SK-N-SH (cell line): ENCODE results near the gene SLC40A1. TPM values are rescaled to one million over a fixed set of nuclear protein-coding genes. Genes with fewer than 3 reads are reported as not detected.

Experiments used
- CTCF ChIA-PET: fragments of 300-600, 350-600 bp; formaldehyde crosslinking; extraction: SDS; loops from one replicate; lab custom pipeline; 2021; lab: Yijun Ruan, JAX
- POLR2A ChIA-PET: fragments of 350-600 bp; sonication (Branson Sonifier 250); formaldehyde crosslinking; extraction: SDS; loops from one replicate; lab custom pipeline; 2020; ENCODE audit warnings: antibody characterized with exemption, inconsistent platforms; lab: Yijun Ruan, JAX
- DNase-seq: peaks from one replicate; pipeline ENCODE4 v3.0.0; 2012
- H2AFZ ChIP-seq: fragments of 200-600 bp; sonication (generic); 2 replicates; pipeline ENCODE4 v1.8.1; 2016; ENCODE audit warnings: antibody characterized with exemption, mild to moderate bottlenecking, low read depth
- H3F3A ChIP-seq: fragments of 200-600 bp; sonication (generic); replicated peaks from 2 replicates; pipeline ENCODE3; 2016; ENCODE audit warnings: antibody characterized with exemption, mild to moderate bottlenecking; ENCODE audit not compliant: insufficient read depth
- H3K27ac ChIP-seq, 2 experiments: fragments of 200-500 bp in 1 of 2; fragments of 200-600 bp in 1 of 2; sonication (Bioruptor generic) in 1 of 2; sonication (generic), shearing (Covaris generic) in 1 of 2; 2 replicates each; pipeline versions ENCODE4 v1.5.1 to v1.6.1; 2014 to 2016; ENCODE audit warnings: low read depth in 2 of 2, inconsistent platforms in 1 of 2, low read length in 1 of 2, mild to moderate bottlenecking in 1 of 2, mixed read lengths in 1 of 2
- H3K27me3 ChIP-seq: fragments of 200-600 bp; sonication (generic), shearing (Covaris generic); 2 replicates; pipeline ENCODE4 v1.6.1; 2016; ENCODE audit warnings: mixed run types; ENCODE audit not compliant: insufficient read depth
- H3K36me3 ChIP-seq, 2 experiments: fragments of 200-500 bp in 1 of 2; fragments of 200-600 bp in 1 of 2; sonication (Bioruptor generic) in 1 of 2; sonication (generic) in 1 of 2; replicated peaks in 1 of 2; 2 replicates each; pipeline versions ENCODE3 to v1.5.1; 2014 to 2016; ENCODE audit warnings: low read length in 1 of 2, mild to moderate bottlenecking in 1 of 2; ENCODE audit not compliant: insufficient read depth in 2 of 2, control insufficient read depth in 1 of 2
- H3K4me1 ChIP-seq, 2 experiments: fragments of 200-500 bp in 1 of 2; fragments of 200-600 bp in 1 of 2; sonication (Bioruptor generic) in 1 of 2; sonication (generic), shearing (Covaris generic) in 1 of 2; 2 replicates each; pipeline versions ENCODE4 v1.5.1 to v1.6.1; 2014 to 2016; ENCODE audit warnings: low read depth in 1 of 2, low read length in 1 of 2, mixed run types in 1 of 2; ENCODE audit not compliant: insufficient read depth in 2 of 2, control insufficient read depth in 1 of 2
- H3K4me2 ChIP-seq: fragments of 200-600 bp; sonication (generic), shearing (Covaris generic); 2 replicates; pipeline ENCODE4 v1.6.1; 2017; ENCODE audit warnings: mixed run types
- H3K4me3 ChIP-seq, 2 experiments: fragments of 200-500 bp in 1 of 2; fragments of 200-600 bp in 1 of 2; sonication (Bioruptor generic) in 1 of 2; sonication (generic), shearing (Covaris generic) in 1 of 2; 2 replicates each; pipeline versions ENCODE4 v1.5.1 to v1.8.1; 2014 to 2016; ENCODE audit warnings: low read depth in 2 of 2, inconsistent platforms in 1 of 2, low read length in 1 of 2, mild to moderate bottlenecking in 1 of 2, mixed read lengths in 1 of 2, moderate library complexity in 1 of 2
- H3K79me2 ChIP-seq: fragments of 200-600 bp; sonication (generic); 2 replicates; pipeline ENCODE4 v1.8.1; 2017; ENCODE audit warnings: mild to moderate bottlenecking; ENCODE audit not compliant: insufficient read depth
- H3K9ac ChIP-seq: fragments of 200-600 bp; sonication (generic); 2 replicates; pipeline ENCODE4 v1.6.1; 2017; ENCODE audit warnings: mixed run types
- H3K9me2 ChIP-seq: fragments of 200-600 bp; sonication (generic); 2 replicates; pipeline ENCODE4 v1.6.1; 2017; ENCODE audit warnings: mixed run types
- H3K9me3 ChIP-seq: fragments of 200-600 bp; sonication (generic); 2 replicates; pipeline ENCODE4 v1.6.1; 2017; ENCODE audit warnings: mixed run types, mild to moderate bottlenecking, moderate library complexity
- H4K20me1 ChIP-seq: fragments of 200-600 bp; sonication (generic); 2 replicates; pipeline ENCODE4 v1.6.1; 2017; ENCODE audit warnings: mild to moderate bottlenecking, mixed run types; ENCODE audit not compliant: insufficient read depth
- CTCF ChIP-seq: fragments of 200-600 bp; sonication (generic); IDR thresholded peaks from 2 replicates; pipeline ENCODE4 v1.6.1; 2017; ENCODE audit warnings: antibody characterized with exemption, mild to moderate bottlenecking, moderate library complexity
- ELF1 ChIP-seq: IDR thresholded peaks from 2 replicates; pipeline ENCODE4 v1.4.0; 2012
- EZH2phosphoT487 ChIP-seq: fragments of 200-600 bp; sonication (generic); IDR thresholded peaks from 2 replicates; pipeline ENCODE4 v1.6.1; 2017; ENCODE audit warnings: low read depth, mixed run types, mild to moderate bottlenecking, antibody characterized with exemption, moderate library complexity, borderline replicate concordance
- FOSL2 ChIP-seq: IDR thresholded peaks from 2 replicates; pipeline ENCODE4 v1.4.0; 2012; ENCODE audit warnings: low read depth, mild to moderate bottlenecking, moderate library complexity, borderline replicate concordance
- GATA2 ChIP-seq: sonication (generic); formaldehyde crosslinking; IDR thresholded peaks from 2 replicates; pipeline ENCODE4 v1.5.0; 2020; ENCODE audit warnings: mild to moderate bottlenecking, missing genetic modification reagents
- JUND ChIP-seq: IDR thresholded peaks from 2 replicates; pipeline ENCODE4 v1.4.0; 2012
- NFIC ChIP-seq: IDR thresholded peaks from 2 replicates; pipeline ENCODE4 v1.4.0; 2012; ENCODE audit warnings: borderline replicate concordance
- PBX3 ChIP-seq: IDR thresholded peaks from 2 replicates; pipeline ENCODE4; 2012
- POLR2AphosphoS5 ChIP-seq: IDR thresholded peaks from 2 replicates; pipeline ENCODE4 v1.6.1; 2012; ENCODE audit warnings: low read depth, low read length
- RAD21 ChIP-seq: IDR thresholded peaks from 2 replicates; pipeline ENCODE4 v1.6.1; 2012; ENCODE audit warnings: mild to moderate bottlenecking, low read length
- REST ChIP-seq: IDR thresholded peaks from 2 replicates; pipeline ENCODE4 v1.6.1; 2012; ENCODE audit warnings: mild to moderate bottlenecking, low read depth, low read length, moderate library complexity
- SMC3 ChIP-seq: IDR thresholded peaks from 2 replicates; pipeline ENCODE4 v1.6.1; 2012; ENCODE audit warnings: low read depth, low read length, improper control_type of control experiment
- TCF12 ChIP-seq: IDR thresholded peaks from 2 replicates; pipeline ENCODE4 v1.4.0; 2012
- TEAD4 ChIP-seq: IDR thresholded peaks from 2 replicates; pipeline ENCODE4 v1.4.0; 2012; ENCODE audit warnings: mild to moderate bottlenecking, borderline replicate concordance; ENCODE audit not compliant: insufficient read depth
- USF1 ChIP-seq: IDR thresholded peaks from 2 replicates; pipeline ENCODE4 v1.4.0; 2012; ENCODE audit warnings: low read depth, borderline replicate concordance
- WGBS: methylation state at CpG from one replicate; pipeline ENCODE4 v1.1.6; 2017; ENCODE audit warnings: low lambda C conversion rate; 5-methylcytosine and 5-hydroxymethylcytosine counted together
- polyA plus RNA-seq, 3 experiments: library from polyadenylated mRNA; depleted of rRNA; stranded (reverse); fragments of >200 nt; gene quantifications; 2 replicates each; pipeline ENCODE4 v1.2.3, GENCODE V29; 2012

The SLC40A1 gene
- polyA plus RNA-seq, 1 of the 3 experiments (the other 2 are of a cell fraction), result 1.8 TPM

- CTCF ChIA-PET, result no interaction called here
- Histone ChIP-seq H2AFZ (no peak overlapping the region), H3K9ac (no peak overlapping the region), H3K27me3 (no peaks in the 10 kb centered on the region), H3K4me3 (no peak overlapping the region), H4K20me1 (no peaks in the 10 kb centered on the region), H3K9me3 (no peaks in the 10 kb centered on the region), H3K79me2 (no peaks in the 10 kb centered on the region), H3K27ac (no peak overlapping the region), H3K36me3 (peaks cover 7 to 38% of the 10 kb centered on the region in 2 experiments), H3K9me2 (no peaks in the 10 kb centered on the region), H3K4me1 (peaks cover 2 to 4% of the 10 kb centered on the region in 2 experiments; a peak in 3 of 4 replicates), H3K4me2 (no peak overlapping the region), H3F3A (peaks cover 8% of the 10 kb centered on the region)
- no peak for DNase-seq
- WGBS, result 80% methylated on average over 5 of the region's 5 CpGs
- TF ChIP-seq REST (no peak), NFIC (no peak), SMC3 (no peak), POLR2AphosphoS5 (no peak), GATA2 (CRISPR knock-in tag) (no peak), USF1 (no peak), CTCF (no peak)
- POLR2A ChIA-PET, result no interaction called here
Measured at GRCh38 chr2:189574793-189575475, 5.7 kb downstream of the SLC40A1 start.

DNA sequence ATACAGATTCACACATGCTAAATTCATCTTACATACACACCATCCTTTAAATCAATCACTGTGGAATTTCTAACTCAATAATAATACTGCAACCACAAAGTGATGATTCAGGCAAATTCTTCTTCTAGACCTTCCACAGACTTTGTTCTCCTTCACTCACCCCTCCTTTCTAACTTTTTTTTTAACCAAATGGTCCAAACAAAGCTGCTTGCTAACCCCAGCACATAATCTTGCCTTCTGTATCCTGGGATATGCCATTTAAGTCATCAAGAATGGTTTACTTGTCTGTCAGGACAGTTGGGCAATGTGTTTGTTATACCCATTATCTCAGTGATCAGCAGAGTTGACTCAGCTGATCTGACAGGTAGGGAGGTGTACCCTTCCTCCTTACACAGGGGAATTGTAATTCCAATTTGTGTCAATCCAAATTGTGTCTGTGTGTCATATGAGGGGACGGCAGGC is 10.0 kb downstream of the SLC40A1 start:
- Histone ChIP-seq H3K4me3 (no peak overlapping the region), H4K20me1 (no peaks in the 10 kb centered on the region), H3K36me3 (peaks cover 3 to 38% of the 10 kb centered on the region in 2 experiments)
- TF ChIP-seq ELF1, result no peak
- TF ChIP-seq FOSL2, result peak; percentile 48; the same call in 1 of the 2 replicates
- 0 out of 2 replicates have a peak, but pooled peaks have one; percentile 48 for TF ChIP-seq TEAD4
- peak; percentile 55; the same call in 1 of the 2 replicates for TF ChIP-seq TCF12
- TF ChIP-seq JUND, result peak; percentile 32; the same call in 1 of the 2 replicates
- peak; percentile 77 for TF ChIP-seq PBX3
- TF ChIP-seq EZH2phosphoT487, result no peak
- no peak for TF ChIP-seq RAD21
- TF ChIP-seq, all 33 proteins: peak for 5
- 57% methylated on average over 1 of the region's 1 CpG for WGBS
- peak overlapping the region in 1 of 2 experiments; percentile 69; a peak in 2 of 4 replicates for H3K27ac ChIP-seq
- H2AFZ ChIP-seq, result no peak overlapping the region
- CTCF ChIA-PET, result no interaction called here
- no peaks in the 10 kb centered on the region for H3K79me2 ChIP-seq
- no peak overlapping the region for H3K9ac ChIP-seq
- H3K27me3 ChIP-seq, result no peaks in the 10 kb centered on the region
- H3K4me1 ChIP-seq, result peaks cover 0 to 9% of the 10 kb centered on the region in 2 experiments; a peak in 2 of 4 replicates
- H3K9me3 ChIP-seq, result no peaks in the 10 kb centered on the region
- no peaks in the 10 kb centered on the region for H3K9me2 ChIP-seq
- H3F3A ChIP-seq, result peaks cover 8% of the 10 kb centered on the region
- POLR2A ChIA-PET, result no interaction called here
- no peak for DNase-seq
- peak overlapping the region; percentile 1; the same call in 1 of the 2 replicates for H3K4me2 ChIP-seq
